Kidney epithelial cell (primary cell): ENCODE results near the gene SPTB. TPM values are rescaled to one million over a fixed set of nuclear protein-coding genes. Genes with fewer than 3 reads are reported as not detected.

Experiments
- DNase-seq: peaks from one replicate; pipeline ENCODE4 v3.0.0-alpha.2; 2010; ENCODE audit warnings: low read depth
- H3K27me3 ChIP-seq: 2 replicates; pipeline ENCODE4 v1.6.0; 2011; ENCODE audit warnings: low read length; ENCODE audit not compliant: control insufficient read depth, insufficient read depth
- H3K36me3 ChIP-seq: 2 replicates; pipeline ENCODE4 v1.5.1; 2011; ENCODE audit warnings: low read length; ENCODE audit not compliant: control insufficient read depth, insufficient read depth
- H3K4me3 ChIP-seq: 2 replicates; pipeline ENCODE4 v1.5.1; 2011; ENCODE audit warnings: low read depth, mild to moderate bottlenecking, control low read depth, low read length
- total RNA-seq: library from RNA; depleted of rRNA; stranded (reverse); fragments of >200 nt; gene quantifications from 2 replicates; pipeline ENCODE4 v1.2.3, GENCODE V29; 2015
- TF ChIP-seq, protein P1 (sequence below): IDR thresholded peaks from 2 replicates; pipeline ENCODE4 v1.5.1; 2011; ENCODE audit warnings: mild to moderate bottlenecking, moderate library complexity, low read length, control low read depth, inconsistent platforms; ENCODE audit not compliant: insufficient read depth, poor library complexity, severe bottlenecking

The SPTB gene
- total RNA-seq, 1 donor from 2014 or later: 0.54 TPM

- H3K4me3 ChIP-seq: no peak overlapping the region
- H3K36me3 ChIP-seq: no peaks in the 10 kb centered on the region
- TF ChIP-seq, protein P1, sequence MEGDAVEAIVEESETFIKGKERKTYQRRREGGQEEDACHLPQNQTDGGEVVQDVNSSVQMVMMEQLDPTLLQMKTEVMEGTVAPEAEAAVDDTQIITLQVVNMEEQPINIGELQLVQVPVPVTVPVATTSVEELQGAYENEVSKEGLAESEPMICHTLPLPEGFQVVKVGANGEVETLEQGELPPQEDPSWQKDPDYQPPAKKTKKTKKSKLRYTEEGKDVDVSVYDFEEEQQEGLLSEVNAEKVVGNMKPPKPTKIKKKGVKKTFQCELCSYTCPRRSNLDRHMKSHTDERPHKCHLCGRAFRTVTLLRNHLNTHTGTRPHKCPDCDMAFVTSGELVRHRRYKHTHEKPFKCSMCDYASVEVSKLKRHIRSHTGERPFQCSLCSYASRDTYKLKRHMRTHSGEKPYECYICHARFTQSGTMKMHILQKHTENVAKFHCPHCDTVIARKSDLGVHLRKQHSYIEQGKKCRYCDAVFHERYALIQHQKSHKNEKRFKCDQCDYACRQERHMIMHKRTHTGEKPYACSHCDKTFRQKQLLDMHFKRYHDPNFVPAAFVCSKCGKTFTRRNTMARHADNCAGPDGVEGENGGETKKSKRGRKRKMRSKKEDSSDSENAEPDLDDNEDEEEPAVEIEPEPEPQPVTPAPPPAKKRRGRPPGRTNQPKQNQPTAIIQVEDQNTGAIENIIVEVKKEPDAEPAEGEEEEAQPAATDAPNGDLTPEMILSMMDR: peak; percentile 85
- no peaks in the 10 kb centered on the region for H3K27me3 ChIP-seq
- DNase-seq: no peak
Observed at GRCh38 chr14:64760146-64760755, 119.5 kb downstream of the SPTB start.

- no peaks in the 10 kb centered on the region for H3K27me3 ChIP-seq
- no peaks in the 10 kb centered on the region for H3K36me3 ChIP-seq
- TF ChIP-seq, protein P1: no peak
- no peak overlapping the region for H3K4me3 ChIP-seq
- no peak for DNase-seq
Observed at GRCh38 chr14:64759555-64759938, 120.2 kb downstream of the SPTB start.

DNA sequence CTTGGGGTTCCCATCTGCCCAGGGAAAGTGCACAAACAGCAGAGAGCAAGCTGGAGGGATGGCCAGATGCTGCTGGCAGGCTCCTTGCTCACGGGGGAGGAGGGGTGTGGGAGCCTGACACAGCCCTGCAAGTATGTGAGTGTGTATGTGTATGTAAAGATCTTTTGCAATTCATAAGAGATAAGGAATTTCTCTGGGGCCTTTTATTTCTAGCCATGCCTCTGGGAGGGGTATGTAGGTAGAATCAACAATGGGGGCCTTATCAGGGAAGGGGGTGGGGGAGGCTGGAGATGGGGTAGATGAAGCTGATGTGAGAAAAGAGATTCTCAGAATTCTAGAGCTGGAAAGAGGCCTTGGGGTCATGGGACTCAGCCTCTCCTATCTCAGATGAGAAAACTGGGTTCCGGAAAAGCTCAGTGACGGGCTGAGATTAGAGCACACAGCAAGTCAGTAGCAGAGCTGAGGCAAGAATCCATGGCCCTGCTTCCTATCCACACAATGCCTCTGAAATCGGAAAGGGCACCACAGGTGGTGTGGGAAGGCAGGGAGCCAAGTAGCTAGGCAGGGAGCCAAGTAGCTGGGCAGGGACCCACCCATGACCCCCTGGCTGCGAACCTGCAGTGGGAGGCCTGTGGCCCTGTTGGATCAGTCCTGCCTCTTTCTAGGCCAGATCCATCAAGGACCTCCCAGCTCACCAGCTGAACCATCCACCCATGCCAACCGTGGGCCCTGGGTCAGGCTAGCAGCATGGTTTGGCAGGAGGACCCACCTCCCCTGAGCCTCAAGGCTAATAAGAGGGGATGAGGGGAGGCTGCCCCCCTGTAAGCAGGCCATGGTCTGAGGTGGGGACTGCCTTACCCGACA is 120.8 kb downstream of the SPTB start:
- TF ChIP-seq, protein P1: no peak
- DNase-seq: no peak
- H3K36me3 ChIP-seq: no peaks in the 10 kb centered on the region

DNA sequence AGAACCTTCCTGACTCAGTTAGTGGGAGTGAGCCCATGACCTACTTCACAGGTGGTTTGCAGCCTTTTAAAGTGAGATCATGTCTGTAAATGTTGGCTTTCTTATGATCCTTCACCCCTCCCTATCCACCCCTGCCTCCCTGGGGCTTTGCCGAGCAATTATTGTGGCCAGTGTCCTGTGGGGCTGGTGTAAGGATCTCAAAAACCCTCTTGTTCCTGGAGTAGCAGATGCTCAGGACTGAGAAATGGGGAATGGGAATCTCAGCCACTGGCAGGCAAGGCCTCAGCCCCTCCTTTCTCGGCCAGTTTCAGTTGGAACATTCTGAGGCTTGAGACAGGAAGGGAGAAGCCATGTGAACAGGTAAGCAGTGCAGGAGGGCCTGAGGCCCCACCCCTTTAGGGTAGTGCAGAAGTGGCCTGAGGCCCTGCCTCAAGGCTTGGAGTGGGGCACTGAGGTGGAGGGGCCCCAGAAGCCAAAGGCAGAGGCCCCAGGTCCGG is 121.6 kb downstream of the SPTB start:
- DNase-seq: peak; percentile 82

More for the DNA sequence above, 120.8 kb downstream of the SPTB start:
- H3K4me3 ChIP-seq: no peak overlapping the region
- no peaks in the 10 kb centered on the region for H3K27me3 ChIP-seq

GRCh38 chr14:64757601-64758000 is 122.1 kb downstream of the SPTB start:
- TF ChIP-seq, protein P1: no peak
- Histone ChIP-seq H3K36me3 (no peaks in the 10 kb centered on the region), H3K27me3 (no peaks in the 10 kb centered on the region), H3K4me3 (no peak overlapping the region)
- no peak for DNase-seq

More for the DNA sequence above, 121.6 kb downstream of the SPTB start:
- Histone ChIP-seq H3K27me3 (no peaks in the 10 kb centered on the region), H3K4me3 (no peak overlapping the region), H3K36me3 (no peaks in the 10 kb centered on the region)
- TF ChIP-seq, protein P1: no peak
